WI38 (cell line): Measurements from ENCODE around the gene AKIP1.

Experiments
- H3K4me3 ChIP-seq: 2 replicates; pipeline ENCODE4 v1.5.1; 2011; ENCODE audit warnings: low read depth, mild to moderate bottlenecking, control low read depth, low read length
- CTCF ChIP-seq: IDR thresholded peaks from 2 replicates; pipeline ENCODE4 v1.5.1; 2012; ENCODE audit warnings: low read depth, mild to moderate bottlenecking, control low read depth, low read length

AKIP1 gene

GRCh38 chr11:8942518-8943066, 31.6 kb downstream of the AKIP1 start, which contains the start of gene ASCL3:
Gene ASCL3 (minus strand): TSS chr11:8943016. CDS start chr11:8938161, 4,855 bp downstream.
- TF ChIP-seq CTCF, result no peak
- no peak within 1 kb of the TSS for H3K4me3 ChIP-seq

GRCh38 chr11:8947230-8947943, 36.4 kb downstream of the AKIP1 start:
- no peak overlapping the region for H3K4me3 ChIP-seq
- TF ChIP-seq CTCF, result no peak

DNA sequence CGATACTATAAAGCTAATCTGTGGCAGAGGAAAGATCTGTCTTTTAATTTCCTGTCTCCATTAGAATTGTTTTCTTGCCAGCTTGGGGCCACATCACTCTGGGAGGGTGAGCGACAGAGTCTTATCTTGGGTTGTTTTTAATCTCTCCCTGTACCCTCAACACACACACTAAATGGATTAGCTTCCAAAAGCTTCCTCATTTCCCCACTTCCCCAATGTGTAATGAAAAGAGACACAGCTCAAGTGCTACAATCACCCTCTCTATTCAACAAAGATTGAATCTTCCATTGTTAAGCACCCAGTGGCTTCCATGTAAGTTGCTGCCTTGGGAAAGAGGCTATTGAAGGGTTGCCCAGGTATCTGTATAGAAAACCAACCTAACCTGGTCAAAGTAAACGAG, 37.9 kb downstream of the AKIP1 start:
- H3K4me3 ChIP-seq, result no peak overlapping the region
- no peak for TF ChIP-seq CTCF

GRCh38 chr11:8956860-8957259, 45.9 kb downstream of the AKIP1 start:
- no peak for TF ChIP-seq CTCF
- H3K4me3 ChIP-seq, result no peak overlapping the region

DNA sequence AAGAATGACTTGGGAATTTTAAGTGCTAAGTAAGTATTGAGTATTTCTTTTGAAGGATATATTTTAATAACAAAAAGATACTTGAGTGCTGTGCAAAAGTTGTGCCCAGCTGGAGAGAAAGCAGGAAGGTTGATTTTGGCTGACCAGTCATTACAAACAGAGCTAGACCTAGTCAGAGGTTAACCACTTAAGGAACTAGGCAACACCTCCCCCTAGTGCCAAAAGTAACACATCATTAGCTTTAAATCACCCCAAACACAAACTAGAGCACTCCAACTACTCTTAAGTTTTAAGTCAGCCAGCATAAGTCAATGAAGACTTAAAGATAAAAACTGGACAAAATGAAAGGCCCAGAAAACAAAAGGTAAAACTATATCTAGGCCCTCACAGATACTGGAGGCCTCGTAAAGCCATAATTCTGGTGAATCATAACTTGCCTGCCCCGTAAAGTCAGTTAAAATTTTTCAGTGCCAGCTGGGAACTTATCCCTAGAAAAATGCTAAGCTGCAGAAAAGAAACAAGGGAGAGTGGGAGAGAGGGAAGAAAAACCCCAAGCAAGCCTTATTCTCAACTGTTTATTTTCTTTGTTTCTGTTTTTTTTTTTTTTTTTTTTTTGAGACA, 48.7 kb downstream of the AKIP1 start:
- no peak overlapping the region for H3K4me3 ChIP-seq
- TF ChIP-seq CTCF, result peak; percentile 37; the same call in 1 of the 2 replicates

DNA sequence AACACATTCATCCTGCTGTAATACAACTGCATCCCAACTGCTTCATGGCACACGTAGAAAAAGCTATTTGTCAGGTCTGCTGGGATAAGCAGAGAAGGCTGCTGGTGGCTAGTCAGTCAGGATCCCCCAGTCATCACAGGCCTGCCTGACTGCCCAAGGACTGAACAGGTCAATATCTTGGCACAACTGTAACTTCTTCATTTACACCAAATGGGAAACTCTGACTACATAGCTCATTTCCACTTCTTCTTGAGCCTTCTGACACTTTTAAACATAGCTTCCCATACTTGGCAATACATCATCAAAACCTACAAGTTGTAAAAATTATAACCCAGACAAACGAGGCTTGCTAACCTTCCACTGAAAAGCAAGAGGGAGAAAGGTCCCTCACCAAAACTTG, 50.4 kb downstream of the AKIP1 start:
- no peak overlapping the region for H3K4me3 ChIP-seq
- TF ChIP-seq CTCF, result no peak

DNA sequence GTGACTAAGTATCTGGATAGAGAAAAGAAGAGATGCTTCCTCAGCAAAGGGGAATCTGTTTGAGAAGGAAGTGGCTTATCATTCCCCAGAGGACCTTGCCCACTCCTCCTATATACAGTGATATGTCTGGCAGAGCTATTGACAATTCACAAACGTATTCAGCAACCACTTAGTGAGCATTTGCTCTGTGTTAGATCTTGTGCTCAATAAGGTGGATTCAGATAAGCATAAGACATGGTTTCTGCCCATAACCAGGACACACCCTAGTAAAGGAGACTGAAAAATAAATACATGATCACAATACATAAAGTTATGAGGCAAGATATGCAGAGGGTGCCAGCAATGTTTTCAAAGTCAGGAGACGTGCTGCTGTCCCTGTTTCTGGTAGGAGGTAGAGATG, 51.9 kb downstream of the AKIP1 start:
- TF ChIP-seq CTCF, result no peak
- peak overlapping the region; percentile 89 for H3K4me3 ChIP-seq
